HT1080 (cell line): Measurements from ENCODE around the gene RNF4. TPM values are rescaled to one million over a fixed set of nuclear protein-coding genes. Genes with fewer than 3 reads are reported as not detected.
A peak's percentile ranks its signal among the peaks of the same experiment; 100 is the strongest.
"Not testable (repeated sequence)": the region's sequence is repeated elsewhere in the genome, so short reads cannot be mapped to it uniquely, and the experiment has no call there.

Experiments used
- DNase-seq: peaks from one replicate; pipeline ENCODE4 v3.0.0-alpha.2; 2015; ENCODE audit warnings: low read depth
- total RNA-seq: library from RNA; depleted of rRNA; stranded (reverse); fragments of >200 nt; shearing (Covaris generic); gene quantifications from 2 replicates; pipeline ENCODE4 v1.2.3, GENCODE V29; 2014

RNF4 gene
- total RNA-seq, 1 experiment from 2014 or later: 97.7 TPM

DNA sequence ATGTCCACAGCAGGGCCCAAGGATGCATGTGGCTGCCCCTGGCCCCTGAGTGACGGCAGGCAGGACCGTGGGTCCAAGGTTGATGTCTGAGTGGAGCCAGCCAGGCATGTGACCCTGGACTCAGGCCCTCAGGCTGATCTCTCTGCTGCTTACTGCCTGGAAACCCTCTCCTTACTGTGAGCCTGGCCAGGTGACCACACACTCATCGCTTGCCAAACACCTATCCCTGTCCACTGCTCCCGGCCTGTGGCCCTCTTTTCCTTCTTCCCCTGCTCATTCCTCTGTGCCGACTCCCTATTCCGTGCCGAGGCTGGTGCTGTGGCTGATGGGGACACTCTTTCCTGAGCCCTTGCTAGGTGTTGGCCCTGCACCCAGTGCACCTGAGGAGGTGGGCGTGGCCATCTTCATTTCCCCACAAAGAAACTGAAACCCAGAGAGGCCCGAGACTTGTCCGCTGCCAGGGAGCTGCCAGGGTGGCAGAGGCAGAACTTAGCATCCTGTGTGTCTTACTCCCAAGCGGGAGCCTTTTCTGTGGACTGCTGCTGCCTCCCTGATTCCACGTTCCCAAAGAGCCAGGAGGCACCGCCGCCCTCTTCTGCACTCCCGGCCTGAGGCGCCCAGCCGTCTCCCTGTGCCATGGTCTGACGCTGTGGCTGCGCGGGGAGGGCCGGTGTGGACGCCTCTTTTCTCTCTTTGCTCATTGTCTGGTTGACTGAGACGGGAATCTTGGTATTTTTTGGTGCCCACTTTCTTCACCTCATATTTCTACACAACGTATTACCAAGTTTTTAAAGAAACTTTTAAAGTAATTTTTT lies 11.2 kb upstream of the RNF4 start:
- no peak for DNase-seq

DNA sequence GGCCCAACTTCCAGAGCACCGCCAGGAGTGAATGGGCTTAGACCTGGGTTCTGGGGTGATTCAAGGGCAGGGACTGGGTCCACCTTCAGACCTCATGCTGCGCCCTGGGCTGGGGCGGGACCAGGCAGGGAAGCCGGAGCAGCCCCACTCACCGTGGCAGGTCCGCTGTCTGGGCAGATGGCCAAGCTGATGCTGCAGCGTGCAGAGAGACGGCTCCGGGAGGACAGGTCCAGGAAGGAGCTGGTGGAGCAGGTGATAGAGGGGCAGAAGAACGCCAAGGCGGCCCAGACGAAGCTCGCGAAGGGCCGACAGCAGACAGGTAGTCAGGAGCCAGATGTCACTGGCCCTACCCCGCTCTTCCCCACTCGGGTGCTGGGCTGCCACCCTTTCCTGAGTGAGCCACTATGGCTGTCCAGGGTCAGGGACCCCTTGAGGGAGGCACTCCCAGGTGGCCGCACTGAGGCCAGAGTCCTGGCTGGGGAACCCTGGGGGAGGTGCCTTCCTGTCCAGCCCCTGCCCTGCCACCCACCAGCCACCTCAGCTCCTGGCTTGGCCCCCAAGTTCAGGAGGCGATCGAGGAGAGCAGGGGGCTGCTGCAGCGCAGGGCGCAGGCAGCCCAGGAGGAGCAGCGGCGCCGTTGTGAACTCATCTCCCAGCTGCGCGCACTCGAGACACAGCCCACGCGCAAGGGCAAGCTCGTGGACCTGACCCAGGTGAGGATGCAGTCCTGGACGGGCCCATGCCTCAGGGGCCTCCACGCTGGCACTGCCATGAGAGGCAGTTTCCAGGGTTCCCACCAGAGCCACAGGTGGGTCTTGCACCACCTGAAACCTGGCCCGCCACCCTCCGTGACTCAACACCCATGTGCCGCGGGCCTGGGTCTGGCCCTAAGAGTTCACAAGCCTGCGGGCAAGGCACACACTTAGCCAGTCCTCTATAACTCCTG lies 10.1 kb upstream of the RNF4 start:
- no peak for DNase-seq

- no peak for DNase-seq
Measured at GRCh38 chr4:2459589-2460349, 9.1 kb upstream of the RNF4 start.

DNA sequence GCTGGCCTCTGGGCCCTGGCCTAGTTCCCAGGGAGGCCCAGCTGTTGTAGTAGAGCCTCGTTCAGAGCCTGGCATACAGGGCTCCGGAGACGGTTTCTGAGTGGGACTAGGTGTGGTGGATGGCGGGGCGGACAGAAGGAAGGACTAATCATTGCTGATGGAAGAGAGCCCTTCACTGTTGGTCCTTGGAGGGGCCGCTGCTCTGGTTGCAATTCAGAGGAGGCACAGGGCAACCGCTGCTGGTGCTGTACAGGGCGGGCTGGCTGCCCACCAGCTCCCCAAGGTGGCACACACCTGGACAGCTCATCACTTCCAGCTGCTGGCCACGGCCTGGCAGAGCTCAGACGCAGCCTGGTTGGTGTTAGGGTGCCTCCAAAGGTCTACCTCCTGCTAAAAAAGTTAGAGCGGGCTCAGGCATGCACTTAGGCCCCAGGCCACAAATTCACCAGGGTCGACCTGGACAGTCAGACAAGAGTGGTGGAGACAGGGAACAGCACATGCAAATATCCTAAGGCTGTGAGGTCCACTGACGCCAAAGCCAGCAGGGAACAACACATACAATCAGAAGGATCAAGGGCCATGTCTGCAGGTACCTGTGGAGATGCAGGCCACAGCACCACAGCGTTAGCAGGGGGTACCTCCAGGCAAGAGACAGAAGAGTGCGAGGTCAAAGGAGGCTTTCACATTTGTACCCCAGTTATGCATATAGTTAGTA lies 7.5 kb upstream of the RNF4 start:
- no peak for DNase-seq

DNA sequence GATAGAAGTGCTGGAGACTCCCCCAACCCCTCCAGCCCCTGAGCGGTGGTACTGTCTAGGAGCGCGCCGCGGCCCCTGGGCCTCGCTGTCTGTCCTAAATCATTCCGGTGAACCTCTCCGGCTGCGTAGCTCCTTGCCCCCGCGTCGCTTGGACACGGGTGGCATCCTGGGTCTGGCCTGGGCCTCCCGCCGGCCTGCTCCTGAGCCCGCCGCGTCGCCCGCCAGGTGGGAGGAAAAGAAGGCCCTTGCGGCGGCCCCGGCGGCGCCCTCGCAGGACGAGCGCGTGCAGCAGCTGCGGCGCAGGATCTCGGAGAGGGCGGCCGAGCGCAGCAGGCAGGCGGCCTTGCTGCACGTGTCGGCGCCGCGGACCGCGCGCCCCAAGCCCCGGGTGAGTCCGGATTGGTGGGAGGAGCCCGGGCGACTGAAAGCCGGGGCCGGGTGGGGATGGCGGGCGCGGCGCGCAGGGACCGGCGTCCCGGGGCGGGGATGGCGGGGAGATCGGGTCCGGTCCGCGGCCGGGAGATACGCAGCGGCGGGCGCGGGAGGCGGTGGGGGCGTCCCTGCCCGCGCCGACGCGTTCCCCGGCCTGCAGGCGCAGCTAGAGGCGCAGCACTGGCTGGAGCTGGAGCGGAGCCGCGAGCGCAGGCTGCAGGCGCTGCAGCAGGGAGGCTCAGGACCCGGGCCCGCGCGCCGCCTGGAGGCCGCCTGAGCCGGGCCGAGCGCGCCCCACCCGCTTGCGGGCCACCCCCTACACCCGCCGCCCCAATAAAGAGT lies 6.5 kb upstream of the RNF4 start:
- DNase-seq: peak; percentile 53

- no peak for DNase-seq
Measured at GRCh38 chr4:2462992-2463762, 5.7 kb upstream of the RNF4 start.

GRCh38 chr4:2465032-2465431 lies 3.9 kb upstream of the RNF4 start:
- no peak for DNase-seq

DNA sequence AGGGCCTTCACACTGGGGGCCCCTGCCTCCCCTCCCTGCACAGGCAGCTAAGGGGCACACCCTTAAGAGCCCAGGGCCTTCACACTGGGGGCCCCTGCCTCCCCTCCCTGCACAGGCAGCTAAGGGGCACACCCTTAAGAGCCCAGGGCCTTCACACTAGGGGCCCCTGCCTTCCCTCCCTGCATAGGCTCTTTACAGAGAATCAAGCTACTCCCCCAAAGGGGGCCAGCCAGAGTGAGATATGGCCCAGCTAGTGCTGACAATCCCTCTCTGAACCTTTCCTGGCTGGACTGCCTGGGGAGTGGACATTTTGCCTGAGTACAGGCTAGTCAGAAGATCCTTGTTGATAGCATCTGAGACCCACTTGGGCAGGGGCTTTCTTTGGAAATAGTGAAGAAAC lies 3.4 kb upstream of the RNF4 start:
- DNase-seq: not testable (repeated sequence)

DNA sequence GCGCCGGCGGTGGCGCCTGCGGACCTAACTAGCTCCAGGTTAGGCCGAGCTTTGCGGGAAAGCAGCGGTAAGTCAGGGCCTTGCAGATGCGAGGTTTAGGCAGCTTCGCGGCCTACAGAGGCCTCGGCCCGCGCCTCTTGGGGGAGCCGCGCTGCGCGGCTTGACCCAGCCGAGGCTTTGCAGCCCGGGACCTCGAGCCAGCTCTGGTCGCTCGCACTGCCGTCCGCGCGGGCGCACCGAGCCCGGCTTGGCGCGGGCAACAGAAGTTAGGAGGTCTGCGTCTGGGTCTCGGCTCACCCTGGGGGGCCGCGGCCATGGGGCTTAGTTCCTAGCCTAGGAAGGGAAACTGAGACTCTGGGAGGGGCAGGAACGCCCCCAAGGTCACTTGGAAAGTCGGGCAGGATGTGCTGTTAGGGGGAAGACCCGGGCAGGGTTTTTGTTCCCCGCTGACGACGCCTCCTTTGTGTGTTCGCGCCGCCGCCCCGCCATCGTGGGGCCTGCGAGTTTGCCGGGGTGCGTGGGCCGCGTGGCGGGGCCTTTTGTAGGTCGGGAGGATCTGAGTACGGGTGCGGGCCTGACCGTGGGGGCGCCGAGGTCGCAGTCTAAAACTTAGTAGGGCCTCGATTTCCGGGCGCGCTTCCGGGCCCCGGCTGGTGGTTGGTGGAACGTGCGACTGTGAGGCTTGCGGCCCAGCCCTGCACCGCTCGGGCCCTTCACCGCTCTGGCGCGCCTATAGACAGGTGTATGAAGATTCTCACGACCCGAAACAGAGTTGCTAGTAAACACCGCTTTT lies 482 bp downstream of the RNF4 start:
- peak; percentile 36 for DNase-seq

GRCh38 chr4:2470791-2471190 lies 1.9 kb downstream of the RNF4 start:
- no peak for DNase-seq

GRCh38 chr4:2472187-2472586 lies 3.3 kb downstream of the RNF4 start:
- no peak for DNase-seq

GRCh38 chr4:2478229-2478628 lies 9.3 kb downstream of the RNF4 start:
- no peak for DNase-seq

- no peak for DNase-seq
Measured at GRCh38 chr4:2480649-2481048, 11.7 kb downstream of the RNF4 start.

GRCh38 chr4:2482192-2482591 lies 13.3 kb downstream of the RNF4 start:
- no peak for DNase-seq

GRCh38 chr4:2482693-2483092 lies 13.8 kb downstream of the RNF4 start:
- DNase-seq: no peak

DNA sequence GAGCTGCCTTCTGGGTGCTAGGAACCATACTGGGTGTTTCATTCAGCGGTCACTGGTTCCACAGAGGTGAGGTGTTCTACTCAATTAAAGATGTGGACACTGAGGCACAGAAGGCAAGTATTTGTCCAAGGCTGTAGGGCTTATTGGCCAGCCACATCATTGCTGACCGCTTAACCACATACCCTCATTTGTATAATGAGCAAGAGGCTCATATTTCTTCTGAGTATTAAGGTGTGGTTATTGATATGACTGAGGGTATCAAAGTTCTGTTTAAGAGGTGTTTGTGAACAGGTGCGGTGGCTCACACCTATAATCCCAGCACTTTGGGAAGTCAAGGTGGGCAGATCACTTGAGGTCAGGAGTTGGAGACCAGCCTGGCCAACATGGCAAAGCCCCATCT lies 14.3 kb downstream of the RNF4 start:
- DNase-seq: no peak

GRCh38 chr4:2484185-2484584 lies 15.3 kb downstream of the RNF4 start:
- DNase-seq: no peak

DNA sequence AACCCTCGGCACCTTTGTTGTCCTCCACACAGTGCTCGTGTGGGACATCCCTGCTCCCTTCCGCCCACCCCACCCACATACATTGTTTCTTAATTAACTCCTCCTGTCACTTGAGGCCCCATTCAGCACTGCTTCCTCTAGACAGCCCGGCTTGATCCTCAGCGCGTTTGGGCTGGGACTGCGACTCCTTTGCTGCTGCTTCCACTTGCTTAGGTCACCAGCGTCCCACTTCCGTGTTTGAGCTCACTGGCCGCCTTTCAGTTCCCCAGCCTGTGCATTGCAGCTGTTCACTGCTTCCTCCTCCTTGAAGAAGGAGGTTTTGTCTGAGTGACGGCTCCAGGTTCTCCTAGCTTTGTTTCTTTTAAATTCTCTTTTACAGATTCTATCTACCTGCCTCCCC lies 16.1 kb downstream of the RNF4 start:
- no peak for DNase-seq

DNA sequence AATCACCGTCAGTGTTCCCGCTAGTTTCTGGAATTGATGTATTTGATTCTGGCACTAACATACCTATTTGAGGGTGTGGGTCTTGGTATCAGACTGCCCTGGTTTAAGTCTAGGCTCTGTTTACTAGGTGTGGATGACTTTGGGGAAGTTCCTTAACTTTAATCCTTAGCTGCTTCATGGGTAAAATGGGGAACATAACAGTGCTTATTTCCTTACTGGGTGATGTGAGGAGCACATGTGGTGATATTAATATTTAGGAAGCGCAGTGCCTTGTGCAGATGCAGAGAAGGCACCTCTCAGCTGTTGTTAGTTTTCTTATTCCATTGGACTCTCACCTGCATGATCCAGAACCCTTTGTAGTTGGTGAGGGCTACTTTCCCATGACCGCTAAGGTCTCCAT lies 17.1 kb downstream of the RNF4 start:
- DNase-seq: no peak
